Muscle of arm (tissue), 14 donors: ENCODE data around the gene GOLGA6D. TPM values are rescaled to one million over a fixed set of nuclear protein-coding genes. Genes with fewer than 3 reads are reported as not detected.
"Not testable (repeated sequence)": the region's sequence is repeated elsewhere in the genome, so short reads cannot be mapped to it uniquely, and the experiment has no call there.

Source experiments
- DNase-seq: peaks from one replicate; pipeline ENCODE4 v3.0.0-alpha.2; 2013
- long read RNA-seq, 11 donors: transcript quantifications; one replicate each; lab custom pipeline, GENCODE V29; 2026
- polyA plus RNA-seq, 12 donors: library from polyadenylated mRNA; unstranded; fragments of 120-200 nt; gene quantifications; one replicate each; pipeline ENCODE4 v1.2.1, GENCODE V29; 2013; ENCODE audit not compliant: insufficient read length in 12 of 12

GOLGA6D gene
- polyA plus RNA-seq, result 1 to 10 TPM in 1 of 12 donors, under 1 TPM in 8, not detected in 3; 0.10 to 1.5 (median 0.34) TPM
- long read RNA-seq, donor 1, result 0 reads
- long read RNA-seq, donor 2, result 0 reads
- long read RNA-seq, donor 3, result 0 reads
- long read RNA-seq, donor 4, result 0 reads
- long read RNA-seq, donor 5, result 0 reads
- long read RNA-seq, donor 6, result 0 reads
- long read RNA-seq, donor 7, result 0 reads
- long read RNA-seq, donor 8, result 0 reads
- long read RNA-seq, donor 9, result 0 reads
- long read RNA-seq, donor 10, result 0 reads
- long read RNA-seq, donor 11, result 0 reads

GRCh38 chr15:75282572-75282971 lies at the start of gene GOLGA6D:
Gene GOLGA6D, plus strand, starts transcription at chr15:75282835. Its CDS starts 41 bp downstream, at chr15:75282876.
- not testable (repeated sequence) for DNase-seq

- DNase-seq, result no peak
Observed at GRCh38 chr15:75233504-75234190, 49.0 kb upstream of the GOLGA6D start.

- no peak for DNase-seq
Observed at GRCh38 chr15:75234191-75234810, 48.3 kb upstream of the GOLGA6D start.

GRCh38 chr15:75235051-75235673 lies 47.5 kb upstream of the GOLGA6D start:
- DNase-seq, result no peak

GRCh38 chr15:75235760-75236729 lies 46.6 kb upstream of the GOLGA6D start:
- DNase-seq, result no peak

- DNase-seq, result no peak
Observed at GRCh38 chr15:75237316-75237982, 45.2 kb upstream of the GOLGA6D start.

GRCh38 chr15:75238150-75238549 lies 44.5 kb upstream of the GOLGA6D start:
- DNase-seq, result no peak

- not testable (repeated sequence) for DNase-seq
Observed at GRCh38 chr15:75245741-75246140, 36.9 kb upstream of the GOLGA6D start.

GRCh38 chr15:75248991-75249390 lies 33.6 kb upstream of the GOLGA6D start:
- DNase-seq, result not testable (repeated sequence)

GRCh38 chr15:75249726-75250125 lies 32.9 kb upstream of the GOLGA6D start:
- no peak for DNase-seq

GRCh38 chr15:75251343-75251742 lies 31.3 kb upstream of the GOLGA6D start:
- DNase-seq, result not testable (repeated sequence)

- not testable (repeated sequence) for DNase-seq
Observed at GRCh38 chr15:75252285-75252684, 30.4 kb upstream of the GOLGA6D start.

GRCh38 chr15:75258034-75258433 lies 24.6 kb upstream of the GOLGA6D start, which contains the start of gene GOLGA6C:
Gene GOLGA6C, plus strand, starts transcription at chr15:75258334. Its CDS starts 265 bp downstream, at chr15:75258599.
- DNase-seq, result not testable (repeated sequence)

GRCh38 chr15:75258620-75259343 lies 23.9 kb upstream of the GOLGA6D start:
- not testable (repeated sequence) for DNase-seq

- DNase-seq, result not testable (repeated sequence)
Observed at GRCh38 chr15:75259873-75260272, 22.8 kb upstream of the GOLGA6D start.

- DNase-seq, result not testable (repeated sequence)
Observed at GRCh38 chr15:75273751-75274359, 8.8 kb upstream of the GOLGA6D start.

- not testable (repeated sequence) for DNase-seq
Observed at GRCh38 chr15:75274509-75275107, 8.0 kb upstream of the GOLGA6D start.

- not testable (repeated sequence) for DNase-seq
Observed at GRCh38 chr15:75275617-75276016, 7.0 kb upstream of the GOLGA6D start.

GRCh38 chr15:75278497-75278896 lies 4.1 kb upstream of the GOLGA6D start:
- not testable (repeated sequence) for DNase-seq
